ENCODE measurements around the gene RUNDC3A.

Gene RUNDC3A

DNA sequence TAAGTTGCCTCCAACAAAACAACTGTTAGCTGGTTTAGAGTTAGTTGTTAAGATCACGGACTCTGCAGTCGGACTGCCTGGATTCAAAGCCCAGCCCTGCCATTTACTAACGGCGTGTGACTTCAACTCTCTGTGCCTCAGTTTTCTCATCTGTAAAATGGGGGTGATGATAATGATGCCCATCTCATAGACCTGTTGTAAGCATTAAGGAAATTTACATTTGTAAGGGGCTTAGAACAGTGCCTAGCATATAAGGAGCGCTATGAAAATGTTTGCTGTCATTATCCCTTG lies 41.3 kb upstream of the RUNDC3A start:
- no peaks in the 10 kb centered on the region for H3K36me3 ChIP-seq (ENCODE audit: insufficient read depth, low read length)
- no peaks in the 10 kb centered on the region for H3K9me3 ChIP-seq (ENCODE audit: insufficient read depth, low read length, severe bottlenecking)
- no peak overlapping the region for H3K4me2 ChIP-seq (ENCODE audit: insufficient read depth, low read length)
- no peak for DNase-seq
- H2AFZ ChIP-seq (ENCODE audit: low read depth, low read length), result no peak overlapping the region
- no peak for ATAC-seq (ENCODE audit: insufficient read depth, low read depth)
- no peak overlapping the region for H3K27ac ChIP-seq (ENCODE audit: low read length)
- H3K79me2 ChIP-seq (ENCODE audit: insufficient read depth, low read length), result no peaks in the 10 kb centered on the region
- H4K20me1 ChIP-seq (ENCODE audit: insufficient read depth, low read length), result no peaks in the 10 kb centered on the region
- peaks cover 2% of the 10 kb centered on the region for H3K27me3 ChIP-seq (ENCODE audit: insufficient read depth, low read length, poor library complexity)
- TF ChIP-seq EZH2 (IDR thresholded peaks at IDR 0.05; ENCODE audit: borderline replicate concordance, low read depth, low read length, severe bottlenecking), result no peak
- TF ChIP-seq, protein P1, sequence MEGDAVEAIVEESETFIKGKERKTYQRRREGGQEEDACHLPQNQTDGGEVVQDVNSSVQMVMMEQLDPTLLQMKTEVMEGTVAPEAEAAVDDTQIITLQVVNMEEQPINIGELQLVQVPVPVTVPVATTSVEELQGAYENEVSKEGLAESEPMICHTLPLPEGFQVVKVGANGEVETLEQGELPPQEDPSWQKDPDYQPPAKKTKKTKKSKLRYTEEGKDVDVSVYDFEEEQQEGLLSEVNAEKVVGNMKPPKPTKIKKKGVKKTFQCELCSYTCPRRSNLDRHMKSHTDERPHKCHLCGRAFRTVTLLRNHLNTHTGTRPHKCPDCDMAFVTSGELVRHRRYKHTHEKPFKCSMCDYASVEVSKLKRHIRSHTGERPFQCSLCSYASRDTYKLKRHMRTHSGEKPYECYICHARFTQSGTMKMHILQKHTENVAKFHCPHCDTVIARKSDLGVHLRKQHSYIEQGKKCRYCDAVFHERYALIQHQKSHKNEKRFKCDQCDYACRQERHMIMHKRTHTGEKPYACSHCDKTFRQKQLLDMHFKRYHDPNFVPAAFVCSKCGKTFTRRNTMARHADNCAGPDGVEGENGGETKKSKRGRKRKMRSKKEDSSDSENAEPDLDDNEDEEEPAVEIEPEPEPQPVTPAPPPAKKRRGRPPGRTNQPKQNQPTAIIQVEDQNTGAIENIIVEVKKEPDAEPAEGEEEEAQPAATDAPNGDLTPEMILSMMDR (IDR thresholded peaks at IDR 0.05; ENCODE audit: borderline replicate concordance, extremely low read depth, low read length, poor library complexity, severe bottlenecking), result no peak
- no peak overlapping the region for H3K9ac ChIP-seq (ENCODE audit: low read depth, low read length)
- H3K4me3 ChIP-seq (ENCODE audit: low read depth in 1 of 2, low read length in 2 of 2), result no peak overlapping the region
- no peaks in the 10 kb centered on the region for H3K4me1 ChIP-seq (ENCODE audit: insufficient read depth, low read length)

DNA sequence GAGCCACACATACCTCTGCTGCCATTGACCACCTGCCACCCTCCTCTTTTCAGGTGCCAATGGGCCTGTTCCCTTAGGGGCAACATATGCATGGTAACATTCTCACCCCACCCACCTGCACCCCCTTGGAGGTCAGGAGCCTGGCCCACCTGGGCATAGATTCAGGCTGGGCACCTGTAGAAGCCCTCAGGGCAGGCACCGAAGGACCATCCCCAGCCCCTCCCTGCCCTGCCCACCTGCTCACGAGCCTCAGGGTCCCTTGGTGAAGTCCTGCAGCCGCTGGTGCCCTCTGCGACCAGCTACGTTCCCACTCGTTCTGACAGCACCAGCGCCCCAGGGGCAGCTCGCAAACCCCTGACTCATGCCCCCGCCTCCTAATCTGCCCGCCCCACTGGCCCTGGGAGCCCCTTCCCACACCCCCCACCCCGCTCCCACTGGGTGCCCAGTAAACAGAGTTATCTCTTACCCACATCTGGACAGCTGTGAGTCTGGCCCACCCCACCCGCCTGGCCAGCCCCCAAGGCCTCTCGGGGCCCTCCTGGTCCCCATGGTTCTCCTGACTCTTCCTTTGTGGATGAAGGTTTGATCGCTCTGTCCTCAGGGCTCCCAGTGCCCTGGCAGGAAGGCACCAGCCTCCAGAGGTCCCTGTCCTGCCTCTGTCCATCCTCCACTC lies 40.4 kb upstream of the RUNDC3A start, which contains the start of gene SLC4A1:
SLC4A1 (minus strand) TSS at position 318 of the 673 bp plus-strand sequence. CDS start 5,269 bp downstream, outside the sequence.
- Histone ChIP-seq H2AFZ (ENCODE audit: low read depth, low read length) (no peak within 1 kb of the TSS), H3K9me3 (ENCODE audit: insufficient read depth, low read length, severe bottlenecking) (no peaks in the 10 kb centered on the region), H4K20me1 (ENCODE audit: insufficient read depth, low read length) (no peaks in the 10 kb centered on the region), H3K36me3 (ENCODE audit: insufficient read depth, low read length) (no peaks in the 10 kb centered on the region), H3K4me1 (ENCODE audit: insufficient read depth, low read length) (no peaks in the 10 kb centered on the region), H3K4me3 (ENCODE audit: low read depth in 1 of 2, low read length in 2 of 2) (no peak within 1 kb of the TSS), H3K4me2 (ENCODE audit: insufficient read depth, low read length) (no peak within 1 kb of the TSS), H3K27ac (ENCODE audit: low read length) (no peak within 1 kb of the TSS), H3K27me3 (ENCODE audit: insufficient read depth, low read length, poor library complexity) (peaks cover 1% of the 10 kb centered on the region), H3K9ac (ENCODE audit: low read depth, low read length) (no peak within 1 kb of the TSS), H3K79me2 (ENCODE audit: insufficient read depth, low read length) (no peaks in the 10 kb centered on the region)
- TF ChIP-seq, protein P1 (IDR thresholded peaks at IDR 0.05; ENCODE audit: borderline replicate concordance, extremely low read depth, low read length, poor library complexity, severe bottlenecking), result no peak
- no peak for TF ChIP-seq EZH2 (IDR thresholded peaks at IDR 0.05; ENCODE audit: borderline replicate concordance, low read depth, low read length, severe bottlenecking)
- DNase-seq (no peak), ATAC-seq (ENCODE audit: insufficient read depth, low read depth) (no peak)

DNA sequence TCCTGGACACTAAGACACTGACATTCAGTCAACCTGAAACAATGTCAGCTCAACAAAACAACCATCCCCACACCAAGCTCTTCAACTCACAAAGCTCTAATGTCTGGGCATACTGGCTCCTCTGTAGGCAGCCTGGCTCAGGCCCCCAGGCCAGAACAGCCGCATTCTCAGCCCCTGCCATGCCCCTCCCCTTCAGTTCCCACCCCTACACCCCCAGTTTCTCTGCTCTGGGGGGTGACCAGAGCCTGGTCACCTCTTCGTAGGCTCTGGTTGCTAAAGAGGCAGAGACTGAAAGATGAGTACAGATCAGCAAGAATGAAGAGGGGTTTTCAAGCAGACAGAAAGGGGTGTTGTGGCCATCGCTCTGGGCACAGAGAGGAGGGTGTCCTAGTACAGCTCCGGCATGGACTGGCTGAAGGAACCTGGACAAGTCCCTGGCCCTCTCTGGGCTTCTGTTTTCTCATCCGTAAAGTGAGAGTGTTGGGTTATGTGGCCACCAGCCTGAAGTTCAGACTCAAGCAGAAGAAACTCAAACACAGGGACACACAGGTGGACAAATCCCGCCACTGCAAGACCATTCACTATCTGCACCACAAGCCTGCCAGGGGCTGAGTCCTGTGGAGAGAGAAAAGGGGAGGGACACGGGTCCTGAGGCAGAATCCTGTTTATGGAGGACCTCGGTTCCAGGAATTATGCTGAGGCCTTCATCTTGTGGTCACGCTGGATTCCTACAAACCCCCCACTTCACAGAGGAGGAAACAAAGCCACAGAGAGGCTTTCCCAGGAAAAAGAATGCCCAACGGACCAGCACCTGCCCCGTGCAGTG lies 39.5 kb upstream of the RUNDC3A start:
- H3K79me2 ChIP-seq (ENCODE audit: insufficient read depth, low read length), result no peaks in the 10 kb centered on the region
- H3K27ac ChIP-seq (ENCODE audit: low read length), result no peak overlapping the region
- no peaks in the 10 kb centered on the region for H4K20me1 ChIP-seq (ENCODE audit: insufficient read depth, low read length)
- peaks cover 4% of the 10 kb centered on the region for H3K27me3 ChIP-seq (ENCODE audit: insufficient read depth, low read length, poor library complexity)
- H3K4me2 ChIP-seq (ENCODE audit: insufficient read depth, low read length), result no peak overlapping the region
- H3K36me3 ChIP-seq (ENCODE audit: insufficient read depth, low read length), result no peaks in the 10 kb centered on the region
- no peaks in the 10 kb centered on the region for H3K9me3 ChIP-seq (ENCODE audit: insufficient read depth, low read length, severe bottlenecking)
- no peak overlapping the region for H2AFZ ChIP-seq (ENCODE audit: low read depth, low read length)
- DNase-seq (no peak), ATAC-seq (ENCODE audit: insufficient read depth, low read depth) (no peak)
- H3K4me3 ChIP-seq (ENCODE audit: low read depth in 1 of 2, low read length in 2 of 2), result no peak overlapping the region
- TF ChIP-seq EZH2 (IDR thresholded peaks at IDR 0.05; ENCODE audit: borderline replicate concordance, low read depth, low read length, severe bottlenecking), result no peak
- TF ChIP-seq, protein P1 (IDR thresholded peaks at IDR 0.05; ENCODE audit: borderline replicate concordance, extremely low read depth, low read length, poor library complexity, severe bottlenecking), result no peak
- H3K9ac ChIP-seq (ENCODE audit: low read depth, low read length), result no peak overlapping the region
- no peaks in the 10 kb centered on the region for H3K4me1 ChIP-seq (ENCODE audit: insufficient read depth, low read length)
